GM21367 (cell line): ENCODE results near the gene ANKRD23.
A peak's percentile ranks its signal among the peaks of the same experiment; 100 is the strongest.
"Not testable (repeated sequence)": the region's sequence is repeated elsewhere in the genome, so short reads cannot be mapped to it uniquely, and the experiment has no call there.

ENCODE experiments used
- ATAC-seq: cut with Tn5 transposase; IDR thresholded peaks from one replicate; pipeline ENCODE4 v1.9.1; 2021; ENCODE audit not compliant: unreplicated experiment

Gene ANKRD23

GRCh38 chr2:96801005-96801785 lies 42.6 kb downstream of the ANKRD23 start:
- peak; percentile 68 for ATAC-seq

GRCh38 chr2:96800061-96801004 lies 43.5 kb downstream of the ANKRD23 start:
- peak; percentile 14 for ATAC-seq

- ATAC-seq: no peak
These were observed 44.2 kb downstream of the ANKRD23 start for GRCh38 chr2:96799623-96799935.

- ATAC-seq: no peak
These were observed 44.8 kb downstream of the ANKRD23 start for GRCh38 chr2:96798733-96799622.

- ATAC-seq: no peak
These were observed 46.7 kb downstream of the ANKRD23 start for GRCh38 chr2:96797066-96797625.

GRCh38 chr2:96796497-96796896 lies 47.3 kb downstream of the ANKRD23 start:
- not testable (repeated sequence) for ATAC-seq

GRCh38 chr2:96795076-96795475 lies 48.7 kb downstream of the ANKRD23 start:
- no peak for ATAC-seq

- ATAC-seq: no peak
These were observed 50.8 kb downstream of the ANKRD23 start for GRCh38 chr2:96792772-96793749.

- no peak for ATAC-seq
These were observed 54.6 kb downstream of the ANKRD23 start for GRCh38 chr2:96789245-96789617.

GRCh38 chr2:96788442-96789244 lies 55.2 kb downstream of the ANKRD23 start:
- no peak for ATAC-seq
